22Rv1 (cell line): ENCODE data around the gene KIRREL1.

ENCODE experiments used
- ZFX ChIP-seq: fragments of 450-650 bp; IDR thresholded peaks from 2 replicates; pipeline ENCODE4 v1.6.1; 2017; ENCODE audit warnings: antibody characterized with exemption, borderline replicate concordance
- TF ChIP-seq, protein P1 (sequence below): fragments of 450-650 bp; IDR thresholded peaks from 2 replicates; pipeline ENCODE4 v1.5.1; 2017; ENCODE audit warnings: mild to moderate bottlenecking

DNA sequence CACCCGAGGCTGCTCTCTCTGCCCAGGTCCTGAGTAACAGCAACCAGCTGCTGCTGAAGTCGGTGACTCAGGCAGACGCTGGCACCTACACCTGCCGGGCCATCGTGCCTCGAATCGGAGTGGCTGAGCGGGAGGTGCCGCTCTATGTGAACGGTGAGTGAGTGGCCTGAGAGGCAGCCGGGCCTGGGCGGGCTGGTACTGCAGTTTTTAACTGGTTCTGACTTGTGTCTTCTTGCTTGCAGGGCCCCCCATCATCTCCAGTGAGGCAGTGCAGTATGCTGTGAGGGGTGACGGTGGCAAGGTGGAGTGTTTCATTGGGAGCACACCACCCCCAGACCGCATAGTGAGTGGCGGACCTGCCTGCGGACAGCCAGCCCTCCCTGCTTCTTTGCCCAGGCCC is 96.0 kb downstream of the KIRREL1 start:
- TF ChIP-seq, protein P1, sequence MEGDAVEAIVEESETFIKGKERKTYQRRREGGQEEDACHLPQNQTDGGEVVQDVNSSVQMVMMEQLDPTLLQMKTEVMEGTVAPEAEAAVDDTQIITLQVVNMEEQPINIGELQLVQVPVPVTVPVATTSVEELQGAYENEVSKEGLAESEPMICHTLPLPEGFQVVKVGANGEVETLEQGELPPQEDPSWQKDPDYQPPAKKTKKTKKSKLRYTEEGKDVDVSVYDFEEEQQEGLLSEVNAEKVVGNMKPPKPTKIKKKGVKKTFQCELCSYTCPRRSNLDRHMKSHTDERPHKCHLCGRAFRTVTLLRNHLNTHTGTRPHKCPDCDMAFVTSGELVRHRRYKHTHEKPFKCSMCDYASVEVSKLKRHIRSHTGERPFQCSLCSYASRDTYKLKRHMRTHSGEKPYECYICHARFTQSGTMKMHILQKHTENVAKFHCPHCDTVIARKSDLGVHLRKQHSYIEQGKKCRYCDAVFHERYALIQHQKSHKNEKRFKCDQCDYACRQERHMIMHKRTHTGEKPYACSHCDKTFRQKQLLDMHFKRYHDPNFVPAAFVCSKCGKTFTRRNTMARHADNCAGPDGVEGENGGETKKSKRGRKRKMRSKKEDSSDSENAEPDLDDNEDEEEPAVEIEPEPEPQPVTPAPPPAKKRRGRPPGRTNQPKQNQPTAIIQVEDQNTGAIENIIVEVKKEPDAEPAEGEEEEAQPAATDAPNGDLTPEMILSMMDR, result no peak
- TF ChIP-seq ZFX, result no peak
